COLO829 (cell line): ENCODE measurements around the gene GPRC5C.

Experiments used
- DNase-seq: peaks from one replicate; pipeline ENCODE4 v3.0.0; 2012; ENCODE audit warnings: low spot score

GPRC5C gene, protein sequence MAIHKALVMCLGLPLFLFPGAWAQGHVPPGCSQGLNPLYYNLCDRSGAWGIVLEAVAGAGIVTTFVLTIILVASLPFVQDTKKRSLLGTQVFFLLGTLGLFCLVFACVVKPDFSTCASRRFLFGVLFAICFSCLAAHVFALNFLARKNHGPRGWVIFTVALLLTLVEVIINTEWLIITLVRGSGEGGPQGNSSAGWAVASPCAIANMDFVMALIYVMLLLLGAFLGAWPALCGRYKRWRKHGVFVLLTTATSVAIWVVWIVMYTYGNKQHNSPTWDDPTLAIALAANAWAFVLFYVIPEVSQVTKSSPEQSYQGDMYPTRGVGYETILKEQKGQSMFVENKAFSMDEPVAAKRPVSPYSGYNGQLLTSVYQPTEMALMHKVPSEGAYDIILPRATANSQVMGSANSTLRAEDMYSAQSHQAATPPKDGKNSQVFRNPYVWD

GRCh38 chr17:74431568-74432423, at the start of gene GPRC5C:
TSS of gene GPRC5C (plus strand) at chr17:74432088. CDS start at chr17:74439777, 7,689 bp downstream.
- no peak for DNase-seq

- DNase-seq: no peak
These were observed 48.7 kb upstream of the GPRC5C start for GRCh38 chr17:74383141-74383540.

DNA sequence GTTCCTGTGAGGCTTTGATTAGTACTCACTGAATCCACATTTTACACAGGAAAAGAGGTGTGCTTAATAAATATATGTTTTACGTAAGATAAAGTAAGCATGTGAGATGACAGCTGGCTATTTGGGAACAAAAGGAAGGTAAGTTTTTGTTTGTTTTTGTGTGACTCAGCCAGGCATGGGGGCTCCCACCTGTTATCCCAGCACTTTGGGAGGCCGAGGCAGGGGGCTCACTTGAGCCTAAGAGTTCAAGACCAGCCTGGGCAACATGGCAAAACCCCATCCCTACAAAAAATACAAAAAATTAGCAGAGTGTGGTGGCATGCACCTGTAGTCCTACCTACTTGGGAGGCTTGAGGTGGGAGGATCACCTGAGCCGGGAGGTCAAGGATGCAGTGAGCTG, 46.7 kb upstream of the GPRC5C start:
- DNase-seq: no peak

DNA sequence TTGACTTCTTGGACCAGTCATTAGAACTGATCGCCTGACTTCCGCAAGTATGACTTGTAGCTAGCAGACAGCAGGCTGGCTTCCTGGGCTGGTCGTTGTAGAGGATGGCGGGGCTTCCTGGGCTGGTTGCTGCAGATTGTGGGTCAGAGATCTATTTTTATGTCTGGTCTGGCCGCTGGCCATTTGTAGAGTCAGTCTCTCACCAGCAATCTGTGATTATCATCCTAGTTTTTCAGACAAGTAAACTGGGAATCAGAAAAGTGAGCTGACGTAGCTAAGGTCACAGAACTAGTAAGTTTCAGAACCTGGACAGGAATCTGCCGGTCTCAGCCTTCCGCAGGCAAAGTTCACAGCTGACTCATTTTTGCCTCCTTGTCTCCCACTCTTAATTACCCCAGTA, 45.5 kb upstream of the GPRC5C start:
- DNase-seq: no peak

DNA sequence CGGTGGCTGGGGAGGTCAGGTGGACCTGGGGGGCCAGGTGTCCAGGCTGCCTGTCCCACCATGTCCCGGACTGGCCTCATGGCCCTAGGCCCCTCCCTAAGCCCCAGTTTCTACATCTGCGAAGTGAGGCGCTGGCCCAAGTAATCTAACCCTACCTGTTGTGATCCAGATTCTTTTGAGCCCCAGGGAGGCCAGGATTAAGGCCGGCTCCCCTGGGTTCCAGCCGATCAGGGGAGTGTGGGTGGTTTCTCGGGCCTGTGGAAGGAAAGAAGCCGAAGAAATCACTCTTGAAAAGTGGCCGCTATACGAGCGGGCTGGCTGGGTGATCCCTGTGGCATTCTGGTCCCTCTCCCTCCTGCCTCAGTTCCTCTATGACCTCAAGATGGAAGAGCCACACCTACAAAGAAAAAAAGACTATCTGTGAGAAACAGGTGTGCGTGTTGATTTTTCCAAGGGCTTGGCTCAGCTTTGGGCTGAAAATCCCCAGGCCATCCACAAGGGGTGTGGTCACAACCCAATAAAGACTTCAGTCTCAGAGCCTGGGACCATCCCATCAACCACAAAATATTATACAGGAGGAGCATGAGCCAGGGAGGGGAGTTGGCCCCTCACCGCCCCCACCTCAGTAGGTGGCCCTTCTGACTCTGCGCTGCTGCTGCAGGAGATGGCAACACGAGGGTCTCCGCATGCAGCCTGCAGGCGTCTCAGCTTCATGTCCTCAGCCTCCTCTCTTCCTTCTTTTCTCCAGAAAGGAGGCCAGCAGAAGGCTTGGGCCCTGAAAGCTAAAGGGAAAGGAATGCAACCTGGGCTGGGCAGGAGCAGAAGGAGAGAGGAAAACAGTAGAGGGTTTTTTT, 44.3 kb upstream of the GPRC5C start:
- no peak for DNase-seq

DNA sequence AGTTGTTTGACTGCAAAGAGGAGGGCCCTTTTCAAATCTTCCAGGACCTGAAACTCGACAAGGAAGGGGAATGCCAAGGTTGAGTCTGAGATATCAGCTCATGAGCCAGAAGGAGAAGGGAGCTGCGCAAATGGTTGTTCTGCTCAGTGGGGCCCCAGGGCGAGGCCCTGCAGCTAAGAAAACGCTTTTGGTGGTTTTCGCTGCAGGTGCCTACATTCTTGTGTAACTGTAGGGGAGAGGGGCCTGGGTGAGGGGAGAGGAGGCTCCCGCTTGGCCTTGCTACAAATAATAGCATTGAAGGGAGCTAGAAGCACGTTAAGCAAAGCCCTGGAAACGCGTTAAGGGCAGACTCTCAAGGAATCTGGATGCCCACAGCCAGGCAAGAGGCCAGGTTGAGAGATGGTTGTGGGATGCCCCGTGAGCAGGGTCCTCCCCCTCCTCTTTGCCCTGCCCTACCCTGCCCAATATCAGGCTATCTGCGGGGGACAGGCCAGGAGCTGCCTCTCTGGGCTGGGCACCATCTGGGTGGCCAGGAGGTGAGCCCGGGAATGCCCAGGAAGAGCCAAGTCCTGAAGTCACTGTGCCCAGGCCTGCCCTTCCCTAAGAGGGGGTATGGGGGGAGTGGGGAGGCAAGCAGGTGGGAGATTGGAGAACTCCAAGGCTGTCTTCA, 42.7 kb upstream of the GPRC5C start:
- no peak for DNase-seq

DNA sequence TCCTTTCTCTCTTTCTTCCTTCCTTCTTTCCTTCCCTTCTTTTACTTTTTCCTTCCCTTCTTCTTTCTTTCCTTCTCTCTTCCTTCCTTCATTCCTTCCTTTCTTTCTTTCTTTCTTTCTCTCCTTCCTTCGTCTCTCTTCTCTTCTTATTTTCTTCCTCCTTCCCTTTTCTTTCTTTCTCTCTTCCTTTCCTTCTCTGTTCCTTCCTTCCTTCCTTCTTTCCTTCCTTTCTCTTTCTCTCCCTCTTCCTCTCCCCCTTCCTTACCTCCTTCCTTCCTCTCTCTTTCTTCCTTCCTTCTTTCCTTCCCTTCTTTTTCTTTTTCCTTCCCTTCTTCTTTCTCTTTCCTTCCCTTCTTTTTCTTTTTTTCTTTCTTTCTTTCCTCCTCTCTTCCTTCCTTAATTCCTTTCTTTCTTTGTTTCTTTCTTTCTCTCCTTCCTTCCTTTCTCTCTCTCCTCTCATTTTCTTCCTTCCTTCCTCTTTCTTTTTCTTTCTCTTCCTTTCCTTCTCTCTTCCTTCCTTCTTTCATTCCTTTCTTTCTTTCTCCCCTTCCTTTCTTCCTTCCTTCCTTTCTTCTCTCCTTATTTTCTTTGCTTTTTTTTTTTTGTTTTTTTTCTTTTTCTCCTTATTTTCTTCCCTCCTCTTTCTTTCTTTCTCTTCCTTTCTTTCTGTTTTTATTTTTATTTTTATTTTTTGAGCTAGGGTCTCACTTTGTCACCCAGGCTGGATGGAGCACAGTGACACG, 41.8 kb upstream of the GPRC5C start:
- DNase-seq: no peak

GRCh38 chr17:74390680-74391653, 40.9 kb upstream of the GPRC5C start:
- no peak for DNase-seq

- DNase-seq: no peak
These were observed 40.1 kb upstream of the GPRC5C start for GRCh38 chr17:74391771-74392170.

DNA sequence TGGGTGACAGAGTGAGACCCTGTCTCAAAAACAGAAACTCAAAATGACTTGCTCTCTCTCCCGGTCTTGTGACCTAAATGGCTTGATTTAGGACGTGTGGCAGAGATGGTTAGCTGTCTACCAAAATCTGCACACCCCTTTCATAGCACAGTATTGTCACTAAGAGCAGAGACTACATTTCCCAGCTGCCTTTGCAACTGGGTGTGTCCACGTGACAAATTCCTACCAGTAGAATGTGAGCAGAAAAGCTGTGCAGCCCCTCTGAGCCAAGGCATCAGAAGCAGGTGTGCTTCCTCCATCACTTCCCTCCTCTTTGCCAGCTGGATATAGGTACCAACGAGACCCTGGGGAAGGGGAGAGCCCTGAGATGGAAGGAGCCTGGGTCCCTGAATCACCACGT, 39.0 kb upstream of the GPRC5C start:
- no peak for DNase-seq

GRCh38 chr17:74393346-74393942, 38.4 kb upstream of the GPRC5C start:
- DNase-seq: no peak

GRCh38 chr17:74394275-74394950, 37.5 kb upstream of the GPRC5C start:
- DNase-seq: no peak

- DNase-seq: no peak
These were observed 36.9 kb upstream of the GPRC5C start for GRCh38 chr17:74394977-74395376.

DNA sequence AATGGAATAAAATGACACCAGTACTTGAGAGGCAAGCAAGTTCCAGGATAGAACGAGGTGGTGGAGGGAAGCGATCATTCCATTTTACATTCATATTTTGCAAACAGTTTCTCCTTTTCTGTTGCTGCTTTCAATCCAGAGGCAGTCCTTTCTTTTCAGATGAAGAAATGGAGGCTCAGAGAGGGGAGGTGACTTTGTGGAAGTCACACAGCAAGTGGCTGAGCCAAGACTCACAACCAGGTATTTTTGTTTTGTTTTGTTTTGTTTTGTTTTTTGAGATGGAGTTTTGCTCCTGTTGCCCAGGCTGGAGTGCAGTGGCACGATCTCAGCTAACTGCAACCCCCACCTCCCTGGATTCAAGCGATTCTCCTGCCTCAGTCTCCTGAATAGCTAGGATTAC, 35.3 kb upstream of the GPRC5C start:
- DNase-seq: no peak

DNA sequence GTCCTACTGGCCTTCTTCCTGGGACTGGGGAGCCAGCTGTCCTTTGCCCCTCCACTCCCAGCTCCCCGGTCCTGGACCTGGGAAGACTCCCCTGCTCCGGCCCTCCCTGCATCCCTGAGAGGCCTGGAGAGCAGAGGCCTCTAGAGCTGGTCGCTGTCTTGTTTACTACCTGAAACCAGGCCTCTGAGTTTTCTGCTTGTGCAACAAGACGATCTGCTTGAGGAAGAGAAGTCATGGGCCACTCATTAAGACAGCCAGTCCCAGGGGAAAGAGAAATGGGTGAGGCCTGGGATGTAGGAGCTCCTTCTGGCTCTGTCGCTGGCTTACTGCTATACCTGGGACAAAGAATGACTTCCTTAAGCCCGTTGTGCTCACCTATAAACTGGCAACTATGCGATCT, 29.8 kb upstream of the GPRC5C start:
- DNase-seq: no peak

- DNase-seq: no peak
These were observed 28.3 kb upstream of the GPRC5C start for GRCh38 chr17:74403512-74404137.

DNA sequence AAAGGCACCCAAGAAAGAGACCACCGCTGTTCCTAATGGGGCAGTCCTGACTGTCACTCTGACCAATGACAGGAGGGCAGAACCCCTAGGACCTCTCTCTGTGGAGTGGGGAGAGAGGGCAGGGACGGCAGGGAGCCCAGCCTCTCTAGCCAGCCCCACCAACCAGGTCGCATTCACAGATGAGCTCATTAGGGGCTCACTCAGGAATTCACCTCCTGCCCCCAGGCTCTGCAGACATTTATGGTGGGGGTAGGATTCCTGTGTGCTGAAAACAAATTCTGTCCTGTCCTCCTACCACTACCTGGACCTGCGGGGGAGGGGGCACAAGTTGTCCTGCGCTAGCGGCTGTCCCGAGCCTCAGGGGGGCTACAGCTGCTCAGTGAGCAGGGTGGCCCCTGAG, 27.7 kb upstream of the GPRC5C start:
- DNase-seq: no peak

GRCh38 chr17:74404789-74405188, 27.1 kb upstream of the GPRC5C start:
- DNase-seq: no peak
